Measurements from ENCODE around the gene GCNT4. TPM values are rescaled to one million over a fixed set of nuclear protein-coding genes. Genes with fewer than 3 reads are reported as not detected.

GCNT4 gene
- total RNA-seq, 1 experiment from 2014 or later: 0.63 TPM

DNA sequence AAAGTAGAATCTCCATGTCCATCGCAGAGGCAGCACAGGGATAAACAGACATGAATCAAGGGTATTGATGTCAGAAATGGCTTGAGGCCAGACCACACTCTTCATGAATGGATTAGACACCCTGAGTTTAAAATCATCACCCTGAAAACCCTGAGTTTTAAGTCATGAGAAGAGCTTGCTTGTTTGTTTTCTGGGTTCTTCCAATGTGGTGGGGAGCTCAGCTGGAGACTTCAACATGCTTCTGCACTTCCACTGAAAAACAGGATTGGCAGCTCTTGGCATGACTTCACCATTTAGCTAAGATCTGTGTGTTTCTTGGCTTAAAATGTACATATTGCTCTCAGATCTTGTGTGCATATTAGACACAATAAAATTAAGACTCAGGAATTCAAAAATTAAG is 9.8 kb downstream of the GCNT4 start:
- H4K91ac ChIP-seq (ENCODE audit: insufficient read length, low read depth, low read length): no peak overlapping the region
- H4K20me1 ChIP-seq (ENCODE audit: control insufficient read depth, insufficient read depth, insufficient read length): no peaks in the 10 kb centered on the region
- no peaks in the 10 kb centered on the region; the same call in 1 of the 2 replicates for H3K4me1 ChIP-seq (ENCODE audit: insufficient read depth, low read length)
- no peaks in the 10 kb centered on the region for H3K27me3 ChIP-seq (ENCODE audit: insufficient read depth, low read length)
- no peaks in the 10 kb centered on the region for H3K9me3 ChIP-seq (ENCODE audit: control insufficient read depth, low read depth, low read length)
- H2BK12ac ChIP-seq (ENCODE audit: insufficient read length, low read depth, low read length): no peak overlapping the region
- H3T11ph ChIP-seq (ENCODE audit: low read length): no peak overlapping the region
- no peak for DNase-seq
- Mint-ChIP-seq H3K9me3 (no peaks in the 10 kb centered on the region), H3K27ac (no peak overlapping the region; a peak in 1 of 7 replicates), H3K36me3 (ENCODE audit: insufficient read depth in 1 of 3, low read depth in 3 of 3) (no peaks in the 10 kb centered on the region), H3K4me1 (peaks cover 0 to 4% of the 10 kb centered on the region in 2 experiments; a peak in 2 of 4 replicates), H3K27me3 (ENCODE audit: low read depth) (no peaks in the 10 kb centered on the region), H3K4me3 (no peak overlapping the region)
- no peak overlapping the region for H2AFZ ChIP-seq (ENCODE audit: low read length)
- no peak overlapping the region for H3K9ac ChIP-seq (ENCODE audit: extremely low read depth, insufficient read length, low read length)
- TF ChIP-seq, protein P1, sequence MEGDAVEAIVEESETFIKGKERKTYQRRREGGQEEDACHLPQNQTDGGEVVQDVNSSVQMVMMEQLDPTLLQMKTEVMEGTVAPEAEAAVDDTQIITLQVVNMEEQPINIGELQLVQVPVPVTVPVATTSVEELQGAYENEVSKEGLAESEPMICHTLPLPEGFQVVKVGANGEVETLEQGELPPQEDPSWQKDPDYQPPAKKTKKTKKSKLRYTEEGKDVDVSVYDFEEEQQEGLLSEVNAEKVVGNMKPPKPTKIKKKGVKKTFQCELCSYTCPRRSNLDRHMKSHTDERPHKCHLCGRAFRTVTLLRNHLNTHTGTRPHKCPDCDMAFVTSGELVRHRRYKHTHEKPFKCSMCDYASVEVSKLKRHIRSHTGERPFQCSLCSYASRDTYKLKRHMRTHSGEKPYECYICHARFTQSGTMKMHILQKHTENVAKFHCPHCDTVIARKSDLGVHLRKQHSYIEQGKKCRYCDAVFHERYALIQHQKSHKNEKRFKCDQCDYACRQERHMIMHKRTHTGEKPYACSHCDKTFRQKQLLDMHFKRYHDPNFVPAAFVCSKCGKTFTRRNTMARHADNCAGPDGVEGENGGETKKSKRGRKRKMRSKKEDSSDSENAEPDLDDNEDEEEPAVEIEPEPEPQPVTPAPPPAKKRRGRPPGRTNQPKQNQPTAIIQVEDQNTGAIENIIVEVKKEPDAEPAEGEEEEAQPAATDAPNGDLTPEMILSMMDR (conservative IDR thresholded peaks at IDR 0.05): no peak
- no CpG with 5 or more reads among the region's 1 CpG for WGBS (ENCODE audit: extremely low coverage, insufficient read length, low lambda C conversion rate)
- peaks cover 5% of the 10 kb centered on the region for H3K79me2 ChIP-seq (ENCODE audit: insufficient read depth, low read length)
- H2BK120ac ChIP-seq (ENCODE audit: low read depth, low read length, poor library complexity, severe bottlenecking): no peak overlapping the region
- no peak overlapping the region for H3K18ac ChIP-seq (ENCODE audit: insufficient read length, low read depth, low read length)
- H2BK15ac ChIP-seq (ENCODE audit: low read depth, low read length): no peak overlapping the region
- H4K5ac ChIP-seq (ENCODE audit: insufficient read length, low read depth, low read length): no peak overlapping the region
- no peak overlapping the region for H4K8ac ChIP-seq (replicated peaks; ENCODE audit: insufficient read length, low read depth, low read length)
- no peak overlapping the region for H3K56ac ChIP-seq (ENCODE audit: insufficient read length, low read depth, low read length)
- no peaks in the 10 kb centered on the region for H3K79me1 ChIP-seq (ENCODE audit: insufficient read depth, low read depth, low read length, poor library complexity, severe bottlenecking)
- no peak overlapping the region for H3K14ac ChIP-seq (ENCODE audit: insufficient read depth, low read length)
- no peak overlapping the region for H3K4me2 ChIP-seq (ENCODE audit: insufficient read depth, insufficient read length, low read length)
- no peak overlapping the region for H3K27ac ChIP-seq (ENCODE audit: insufficient read length, low read depth, low read length)
- H2AK5ac ChIP-seq (ENCODE audit: insufficient read length, low read length): no peak overlapping the region
- no peaks in the 10 kb centered on the region for H3K23me2 ChIP-seq (ENCODE audit: insufficient read length, low read depth, low read length, poor library complexity, severe bottlenecking)
- no peak overlapping the region for H3K23ac ChIP-seq (ENCODE audit: insufficient read length, low read depth, low read length)
- H3K4ac ChIP-seq (ENCODE audit: low read depth, low read length): no peak overlapping the region
- H2BK20ac ChIP-seq (ENCODE audit: low read depth, low read length, poor library complexity, severe bottlenecking): no peak overlapping the region
- no peak overlapping the region for H2BK5ac ChIP-seq (ENCODE audit: insufficient read length, low read length)
